IMR-90 (cell line): ENCODE results near the gene GBF1.

Experiments
- CEBPB ChIP-seq: IDR thresholded peaks from 2 replicates; pipeline ENCODE4 v1.6.1; 2012; ENCODE audit warnings: low read depth, low read length, improper control_type of control experiment
- FOS ChIP-seq: fragments of 150-350 bp; IDR thresholded peaks from 2 replicates; pipeline ENCODE4 v1.6.1; 2016; ENCODE audit warnings: low read depth, low read length
- MXI1 ChIP-seq: IDR thresholded peaks from 2 replicates; pipeline ENCODE4 v1.6.1; 2012; ENCODE audit warnings: low read depth, mild to moderate bottlenecking, low read length, moderate library complexity, borderline replicate concordance
- POLR2A ChIP-seq: IDR thresholded peaks from 2 replicates; pipeline ENCODE4 v1.6.1; 2012; ENCODE audit warnings: mild to moderate bottlenecking, low read depth, low read length
- RFX5 ChIP-seq: IDR thresholded peaks from 2 replicates; pipeline ENCODE4 v1.8.0; 2012; ENCODE audit warnings: low read depth, mild to moderate bottlenecking, low read length, moderate library complexity
- TF ChIP-seq, protein P1 (sequence below): conservative IDR thresholded peaks from 2 replicates; pipeline ENCODE4 v1.5.1; 2012; ENCODE audit warnings: mild to moderate bottlenecking, low read depth, low read length, improper control_type of control experiment
- TF ChIP-seq, protein P2 (sequence below): fragments of 150-350 bp; IDR thresholded peaks from 2 replicates; pipeline ENCODE4 v1.6.1; 2017; ENCODE audit warnings: mild to moderate bottlenecking, antibody characterized with exemption, low read length, low read depth

DNA sequence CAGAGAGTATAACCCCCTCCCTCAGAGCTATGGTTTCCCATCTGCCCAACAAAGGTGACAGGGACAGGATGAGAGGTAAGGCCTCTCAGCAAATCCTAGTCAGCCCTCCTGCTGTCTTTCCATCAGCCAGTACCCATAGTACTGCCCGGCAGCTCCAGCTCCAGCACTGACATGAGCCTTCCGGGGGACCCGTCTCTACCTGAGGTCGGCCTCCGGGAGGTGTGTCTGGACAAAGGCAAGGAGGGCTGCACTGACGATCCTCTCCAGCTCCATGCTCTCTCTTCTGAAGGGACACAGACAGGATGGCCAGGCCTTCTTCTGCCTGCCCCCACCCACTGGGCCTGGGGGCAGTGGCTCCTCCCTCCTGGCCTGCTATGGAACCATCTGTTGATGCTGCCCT, 179.6 kb downstream of the GBF1 start:
- TF ChIP-seq, protein P1, sequence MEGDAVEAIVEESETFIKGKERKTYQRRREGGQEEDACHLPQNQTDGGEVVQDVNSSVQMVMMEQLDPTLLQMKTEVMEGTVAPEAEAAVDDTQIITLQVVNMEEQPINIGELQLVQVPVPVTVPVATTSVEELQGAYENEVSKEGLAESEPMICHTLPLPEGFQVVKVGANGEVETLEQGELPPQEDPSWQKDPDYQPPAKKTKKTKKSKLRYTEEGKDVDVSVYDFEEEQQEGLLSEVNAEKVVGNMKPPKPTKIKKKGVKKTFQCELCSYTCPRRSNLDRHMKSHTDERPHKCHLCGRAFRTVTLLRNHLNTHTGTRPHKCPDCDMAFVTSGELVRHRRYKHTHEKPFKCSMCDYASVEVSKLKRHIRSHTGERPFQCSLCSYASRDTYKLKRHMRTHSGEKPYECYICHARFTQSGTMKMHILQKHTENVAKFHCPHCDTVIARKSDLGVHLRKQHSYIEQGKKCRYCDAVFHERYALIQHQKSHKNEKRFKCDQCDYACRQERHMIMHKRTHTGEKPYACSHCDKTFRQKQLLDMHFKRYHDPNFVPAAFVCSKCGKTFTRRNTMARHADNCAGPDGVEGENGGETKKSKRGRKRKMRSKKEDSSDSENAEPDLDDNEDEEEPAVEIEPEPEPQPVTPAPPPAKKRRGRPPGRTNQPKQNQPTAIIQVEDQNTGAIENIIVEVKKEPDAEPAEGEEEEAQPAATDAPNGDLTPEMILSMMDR = no peak
- TF ChIP-seq POLR2A (no peak), RFX5 (no peak), FOS (no peak), MXI1 (no peak), CEBPB (no peak)
- TF ChIP-seq, protein P2, sequence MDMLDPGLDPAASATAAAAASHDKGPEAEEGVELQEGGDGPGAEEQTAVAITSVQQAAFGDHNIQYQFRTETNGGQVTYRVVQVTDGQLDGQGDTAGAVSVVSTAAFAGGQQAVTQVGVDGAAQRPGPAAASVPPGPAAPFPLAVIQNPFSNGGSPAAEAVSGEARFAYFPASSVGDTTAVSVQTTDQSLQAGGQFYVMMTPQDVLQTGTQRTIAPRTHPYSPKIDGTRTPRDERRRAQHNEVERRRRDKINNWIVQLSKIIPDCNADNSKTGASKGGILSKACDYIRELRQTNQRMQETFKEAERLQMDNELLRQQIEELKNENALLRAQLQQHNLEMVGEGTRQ = no peak
